Erythroblast (primary cell): ENCODE measurements around the gene PTAFR.

Source experiments
- GATA1 ChIP-seq: IDR thresholded peaks from 2 replicates; pipeline ENCODE4 v1.6.1; 2011; ENCODE audit warnings: low read depth, mild to moderate bottlenecking, control low read depth, low read length, moderate library complexity
- POLR2A ChIP-seq: IDR thresholded peaks from 2 replicates; pipeline ENCODE4 v1.6.1; 2011; ENCODE audit warnings: mild to moderate bottlenecking, low read length

DNA sequence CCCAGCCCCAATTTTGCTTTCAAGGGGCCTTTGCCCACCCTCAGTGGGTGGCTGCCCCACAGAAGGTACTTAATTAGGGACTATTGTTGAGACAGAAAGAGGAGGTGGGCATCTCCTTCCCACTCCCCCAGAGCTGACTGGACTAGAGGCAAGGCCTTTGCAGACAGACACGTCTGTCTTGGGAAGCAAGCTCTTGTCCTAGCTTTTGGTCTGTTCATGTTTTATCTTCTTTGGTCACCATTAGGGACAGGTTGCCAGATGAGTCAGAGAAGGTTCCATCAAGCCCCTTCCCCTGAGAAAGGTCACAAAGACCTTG is 27.7 kb downstream of the PTAFR start:
- no peak for TF ChIP-seq POLR2A
- TF ChIP-seq GATA1: no peak
